ENCODE measurements around the gene TTC32.

GRCh38 chr2:19857100-19857499 is 44.7 kb downstream of the TTC32 start:
- TF ChIP-seq, protein P1, sequence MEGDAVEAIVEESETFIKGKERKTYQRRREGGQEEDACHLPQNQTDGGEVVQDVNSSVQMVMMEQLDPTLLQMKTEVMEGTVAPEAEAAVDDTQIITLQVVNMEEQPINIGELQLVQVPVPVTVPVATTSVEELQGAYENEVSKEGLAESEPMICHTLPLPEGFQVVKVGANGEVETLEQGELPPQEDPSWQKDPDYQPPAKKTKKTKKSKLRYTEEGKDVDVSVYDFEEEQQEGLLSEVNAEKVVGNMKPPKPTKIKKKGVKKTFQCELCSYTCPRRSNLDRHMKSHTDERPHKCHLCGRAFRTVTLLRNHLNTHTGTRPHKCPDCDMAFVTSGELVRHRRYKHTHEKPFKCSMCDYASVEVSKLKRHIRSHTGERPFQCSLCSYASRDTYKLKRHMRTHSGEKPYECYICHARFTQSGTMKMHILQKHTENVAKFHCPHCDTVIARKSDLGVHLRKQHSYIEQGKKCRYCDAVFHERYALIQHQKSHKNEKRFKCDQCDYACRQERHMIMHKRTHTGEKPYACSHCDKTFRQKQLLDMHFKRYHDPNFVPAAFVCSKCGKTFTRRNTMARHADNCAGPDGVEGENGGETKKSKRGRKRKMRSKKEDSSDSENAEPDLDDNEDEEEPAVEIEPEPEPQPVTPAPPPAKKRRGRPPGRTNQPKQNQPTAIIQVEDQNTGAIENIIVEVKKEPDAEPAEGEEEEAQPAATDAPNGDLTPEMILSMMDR (IDR thresholded peaks at IDR 0.05; ENCODE audit: insufficient read depth, low read depth, low read length) = no peak
- no peak for TF ChIP-seq EZH2 (IDR thresholded peaks at IDR 0.05; ENCODE audit: insufficient read depth, low read length)

Data from astrocyte (in vitro differentiated cells and primary cell).